Measurements from ENCODE around the gene XXYLT1.

The XXYLT1 gene

GRCh38 chr3:195172039-195172684 is 98.8 kb downstream of the XXYLT1 start:
- H3K9me3 ChIP-seq (ENCODE audit: control insufficient read depth in 2 of 2, low read length in 2 of 2), result no peaks in the 10 kb centered on the region
- peak overlapping the region in 1 of 2 donors; percentile 57 for H3K4me3 ChIP-seq (ENCODE audit: low read length in 2 of 2)
- H3K4me1 ChIP-seq (ENCODE audit: control insufficient read depth, insufficient read depth, low read length), result peaks cover 19% of the 10 kb centered on the region
- H3K27me3 ChIP-seq (ENCODE audit: control insufficient read depth in 1 of 2, insufficient read depth in 2 of 2, low read length in 2 of 2), result no peaks in the 10 kb centered on the region
- H3K36me3 ChIP-seq (ENCODE audit: control insufficient read depth in 2 of 2, insufficient read depth in 2 of 2, low read length in 2 of 2), result peaks cover 0 to 3% of the 10 kb centered on the region in 2 donors
- H3K9ac ChIP-seq (ENCODE audit: low read length in 2 of 2), result peak overlapping the region; percentile 24 to 47
- H3K27ac ChIP-seq (ENCODE audit: low read length), result no peak overlapping the region

GRCh38 chr3:195171093-195171873 is 99.7 kb downstream of the XXYLT1 start:
- Histone ChIP-seq H3K4me3 (ENCODE audit: low read length in 2 of 2) (no peak overlapping the region), H3K27me3 (ENCODE audit: control insufficient read depth in 1 of 2, insufficient read depth in 2 of 2, low read length in 2 of 2) (no peaks in the 10 kb centered on the region), H3K27ac (ENCODE audit: low read length) (no peak overlapping the region), H3K4me1 (ENCODE audit: control insufficient read depth, insufficient read depth, low read length) (peaks cover 19% of the 10 kb centered on the region), H3K9ac (ENCODE audit: low read length in 2 of 2) (peak overlapping the region in 1 of 2 donors; percentile 24), H3K9me3 (ENCODE audit: control insufficient read depth in 2 of 2, low read length in 2 of 2) (no peaks in the 10 kb centered on the region), H3K36me3 (ENCODE audit: control insufficient read depth in 2 of 2, insufficient read depth in 2 of 2, low read length in 2 of 2) (peaks cover 0 to 3% of the 10 kb centered on the region in 2 donors)

GRCh38 chr3:195170496-195170895 is 100.5 kb downstream of the XXYLT1 start:
- no peaks in the 10 kb centered on the region for H3K27me3 ChIP-seq (ENCODE audit: control insufficient read depth in 1 of 2, insufficient read depth in 2 of 2, low read length in 2 of 2)
- H3K27ac ChIP-seq (ENCODE audit: low read length), result peak overlapping the region; percentile 31
- H3K36me3 ChIP-seq (ENCODE audit: control insufficient read depth in 2 of 2, insufficient read depth in 2 of 2, low read length in 2 of 2), result peaks cover 0 to 2% of the 10 kb centered on the region in 2 donors
- peak overlapping the region in 1 of 2 donors; percentile 10 for H3K9ac ChIP-seq (ENCODE audit: low read length in 2 of 2)
- H3K4me1 ChIP-seq (ENCODE audit: control insufficient read depth, insufficient read depth, low read length), result peaks cover 19% of the 10 kb centered on the region
- H3K4me3 ChIP-seq (ENCODE audit: low read length in 2 of 2), result no peak overlapping the region
- H3K9me3 ChIP-seq (ENCODE audit: control insufficient read depth in 2 of 2, low read length in 2 of 2), result no peaks in the 10 kb centered on the region

GRCh38 chr3:195169011-195169649 is 101.8 kb downstream of the XXYLT1 start:
- H3K9me3 ChIP-seq (ENCODE audit: control insufficient read depth in 2 of 2, low read length in 2 of 2), result no peaks in the 10 kb centered on the region
- H3K27ac ChIP-seq (ENCODE audit: low read length), result no peak overlapping the region
- H3K9ac ChIP-seq (ENCODE audit: low read length in 2 of 2), result no peak overlapping the region
- H3K4me1 ChIP-seq (ENCODE audit: control insufficient read depth, insufficient read depth, low read length), result peaks cover 19% of the 10 kb centered on the region
- H3K27me3 ChIP-seq (ENCODE audit: control insufficient read depth in 1 of 2, insufficient read depth in 2 of 2, low read length in 2 of 2), result no peaks in the 10 kb centered on the region
- H3K4me3 ChIP-seq (ENCODE audit: low read length in 2 of 2), result no peak overlapping the region
- no peaks in the 10 kb centered on the region for H3K36me3 ChIP-seq (ENCODE audit: control insufficient read depth in 2 of 2, insufficient read depth in 2 of 2, low read length in 2 of 2)

- no peak overlapping the region for H3K9ac ChIP-seq (ENCODE audit: low read length in 2 of 2)
- H3K27me3 ChIP-seq (ENCODE audit: control insufficient read depth in 1 of 2, insufficient read depth in 2 of 2, low read length in 2 of 2), result no peaks in the 10 kb centered on the region
- H3K36me3 ChIP-seq (ENCODE audit: control insufficient read depth in 2 of 2, insufficient read depth in 2 of 2, low read length in 2 of 2), result no peaks in the 10 kb centered on the region
- no peak overlapping the region for H3K27ac ChIP-seq (ENCODE audit: low read length)
- H3K4me3 ChIP-seq (ENCODE audit: low read length in 2 of 2), result no peak overlapping the region
- no peaks in the 10 kb centered on the region for H3K9me3 ChIP-seq (ENCODE audit: control insufficient read depth in 2 of 2, low read length in 2 of 2)
- peaks cover 22% of the 10 kb centered on the region for H3K4me1 ChIP-seq (ENCODE audit: control insufficient read depth, insufficient read depth, low read length)
Measured at GRCh38 chr3:195168009-195168762, 102.8 kb downstream of the XXYLT1 start.

- Histone ChIP-seq H3K4me3 (ENCODE audit: low read length in 2 of 2) (no peak overlapping the region), H3K27me3 (ENCODE audit: control insufficient read depth in 1 of 2, insufficient read depth in 2 of 2, low read length in 2 of 2) (no peaks in the 10 kb centered on the region), H3K4me1 (ENCODE audit: control insufficient read depth, insufficient read depth, low read length) (peaks cover 14% of the 10 kb centered on the region), H3K9ac (ENCODE audit: low read length in 2 of 2) (no peak overlapping the region), H3K9me3 (ENCODE audit: control insufficient read depth in 2 of 2, low read length in 2 of 2) (no peaks in the 10 kb centered on the region), H3K36me3 (ENCODE audit: control insufficient read depth in 2 of 2, insufficient read depth in 2 of 2, low read length in 2 of 2) (no peaks in the 10 kb centered on the region), H3K27ac (ENCODE audit: low read length) (no peak overlapping the region)
Measured at GRCh38 chr3:195165790-195166189, 105.2 kb downstream of the XXYLT1 start.

- Histone ChIP-seq H3K9me3 (ENCODE audit: control insufficient read depth in 2 of 2, low read length in 2 of 2) (no peaks in the 10 kb centered on the region), H3K27me3 (ENCODE audit: control insufficient read depth in 1 of 2, insufficient read depth in 2 of 2, low read length in 2 of 2) (no peaks in the 10 kb centered on the region), H3K27ac (ENCODE audit: low read length) (no peak overlapping the region), H3K4me3 (ENCODE audit: low read length in 2 of 2) (no peak overlapping the region), H3K36me3 (ENCODE audit: control insufficient read depth in 2 of 2, insufficient read depth in 2 of 2, low read length in 2 of 2) (no peaks in the 10 kb centered on the region), H3K9ac (ENCODE audit: low read length in 2 of 2) (no peak overlapping the region), H3K4me1 (ENCODE audit: control insufficient read depth, insufficient read depth, low read length) (peaks cover 17% of the 10 kb centered on the region)
Measured at GRCh38 chr3:195165265-195165609, 105.7 kb downstream of the XXYLT1 start.

GRCh38 chr3:195164573-195165264 is 106.2 kb downstream of the XXYLT1 start:
- H3K27ac ChIP-seq (ENCODE audit: low read length), result no peak overlapping the region
- H3K9ac ChIP-seq (ENCODE audit: low read length in 2 of 2), result no peak overlapping the region
- no peak overlapping the region for H3K4me3 ChIP-seq (ENCODE audit: low read length in 2 of 2)
- no peaks in the 10 kb centered on the region for H3K36me3 ChIP-seq (ENCODE audit: control insufficient read depth in 2 of 2, insufficient read depth in 2 of 2, low read length in 2 of 2)
- no peaks in the 10 kb centered on the region for H3K9me3 ChIP-seq (ENCODE audit: control insufficient read depth in 2 of 2, low read length in 2 of 2)
- H3K4me1 ChIP-seq (ENCODE audit: control insufficient read depth, insufficient read depth, low read length), result peaks cover 22% of the 10 kb centered on the region
- H3K27me3 ChIP-seq (ENCODE audit: control insufficient read depth in 1 of 2, insufficient read depth in 2 of 2, low read length in 2 of 2), result no peaks in the 10 kb centered on the region

- no peaks in the 10 kb centered on the region for H3K27me3 ChIP-seq (ENCODE audit: control insufficient read depth in 1 of 2, insufficient read depth in 2 of 2, low read length in 2 of 2)
- no peak overlapping the region for H3K9ac ChIP-seq (ENCODE audit: low read length in 2 of 2)
- H3K4me1 ChIP-seq (ENCODE audit: control insufficient read depth, insufficient read depth, low read length), result peaks cover 24% of the 10 kb centered on the region
- no peaks in the 10 kb centered on the region for H3K9me3 ChIP-seq (ENCODE audit: control insufficient read depth in 2 of 2, low read length in 2 of 2)
- no peak overlapping the region for H3K27ac ChIP-seq (ENCODE audit: low read length)
- H3K36me3 ChIP-seq (ENCODE audit: control insufficient read depth in 2 of 2, insufficient read depth in 2 of 2, low read length in 2 of 2), result no peaks in the 10 kb centered on the region
- no peak overlapping the region for H3K4me3 ChIP-seq (ENCODE audit: low read length in 2 of 2)
Measured at GRCh38 chr3:195163719-195164572, 107.0 kb downstream of the XXYLT1 start.

Measured in stomach smooth muscle (tissue), 2 donors.